OCI-LY7 (cell line): ENCODE measurements around the gene TMEM132A. TPM values are rescaled to one million over a fixed set of nuclear protein-coding genes. Genes with fewer than 3 reads are reported as not detected.

Experiments used
- BruUV-seq: library from RNA; stranded (reverse); fragments of 400-500 nt; replicated peaks from 2 replicates; lab custom pipeline; 2021; lab: Mats Ljungman, UMichigan
- CTCF ChIA-PET: fragments of 300-600 bp; sonication (Branson Sonifier 250); formaldehyde crosslinking; loops from one replicate; lab custom pipeline; 2022; ENCODE audit warnings: antibody characterized with exemption; ENCODE audit not compliant: unreplicated experiment; lab: Charles Lee
- POLR2A ChIA-PET: fragments of 300-600 bp; sonication (Branson Sonifier 250); formaldehyde crosslinking; loops from one replicate; lab custom pipeline; 2022; ENCODE audit warnings: antibody characterized with exemption; lab: Charles Lee
- DNase-seq: peaks from one replicate; pipeline ENCODE4 v3.0.0-alpha.2; 2015; ENCODE audit warnings: low spot score
- H2AFZ ChIP-seq: fragments of 200-600 bp; sonication (generic), shearing (Covaris generic); 2 replicates; pipeline ENCODE4 v1.6.1; 2014; ENCODE audit warnings: mild to moderate bottlenecking, antibody characterized with exemption, low read length, moderate library complexity
- H3K27ac ChIP-seq: fragments of 200-600 bp; sonication (generic); 2 replicates; pipeline ENCODE4 v1.5.1; 2014; ENCODE audit warnings: mixed run types, low read depth, mild to moderate bottlenecking, moderate library complexity, low read length, inconsistent platforms; ENCODE audit not compliant: poor library complexity, severe bottlenecking
- H3K36me3 ChIP-seq: fragments of 200-600 bp; sonication (generic); 2 replicates; pipeline ENCODE4 v1.6.1; 2014; ENCODE audit warnings: mild to moderate bottlenecking, antibody characterized with exemption, low read length, moderate library complexity, mixed read lengths; ENCODE audit not compliant: insufficient read depth
- H3K4me1 ChIP-seq: fragments of 200-600 bp; sonication (generic); 2 replicates; pipeline ENCODE4 v1.5.1; 2014; ENCODE audit warnings: mild to moderate bottlenecking, low read length; ENCODE audit not compliant: insufficient read depth, poor library complexity, severe bottlenecking
- H3K4me2 ChIP-seq: fragments of 200-600 bp; sonication (generic); 2 replicates; pipeline ENCODE4 v1.6.1; 2014; ENCODE audit warnings: mild to moderate bottlenecking, low read length
- H3K4me3 ChIP-seq: fragments of 200-600 bp; sonication (generic); 2 replicates; pipeline ENCODE4 v1.5.1; 2014; ENCODE audit warnings: mild to moderate bottlenecking, low read depth, low read length; ENCODE audit not compliant: poor library complexity, severe bottlenecking
- H3K79me2 ChIP-seq: fragments of 200-600 bp; sonication (generic); 2 replicates; pipeline ENCODE4 v1.6.1; 2016; ENCODE audit warnings: low read depth, mild to moderate bottlenecking, low read length, moderate library complexity, mixed read lengths; ENCODE audit not compliant: insufficient read depth
- H3K9me2 ChIP-seq: fragments of 200-600 bp; sonication (generic); 2 replicates; pipeline ENCODE4 v1.6.1; 2016; ENCODE audit warnings: mild to moderate bottlenecking, low read length, mixed read lengths; ENCODE audit not compliant: insufficient read depth
- H3K9me3 ChIP-seq: fragments of 200-600 bp; sonication (generic); 2 replicates; pipeline ENCODE4 v1.6.1; 2014; ENCODE audit warnings: mild to moderate bottlenecking, mixed run types, low read length, mixed read lengths
- H4K20me1 ChIP-seq: fragments of 200-600 bp; sonication (generic); 2 replicates; pipeline ENCODE4 v1.6.1; 2014; ENCODE audit warnings: mild to moderate bottlenecking, antibody characterized with exemption, low read length, moderate library complexity, mixed read lengths; ENCODE audit not compliant: insufficient read depth
- CTCF ChIP-seq: fragments of 200-600 bp; sonication (generic); conservative IDR thresholded peaks from 2 replicates; pipeline ENCODE4 v1.5.1; 2014; ENCODE audit warnings: mild to moderate bottlenecking, antibody characterized with exemption, low read length, moderate library complexity, mixed read lengths
- EZH2phosphoT487 ChIP-seq: fragments of 200-600 bp; sonication (generic); IDR thresholded peaks from 2 replicates; pipeline ENCODE4 v1.6.1; 2018; ENCODE audit warnings: low read depth, borderline replicate concordance, mild to moderate bottlenecking, mixed run types, antibody characterized with exemption, low read length, moderate library complexity, mixed read lengths
- intact Hi-C: fragments of 100-400 bp; cut with micrococcal nuclease; formaldehyde crosslinking; loops from one replicate; pipeline ENCODE4 v1.10.0; 2022; ENCODE audit not compliant: unreplicated experiment
- total RNA-seq, 2 experiments: library from RNA; depleted of rRNA in 1 of 2; stranded (reverse); fragments of >200 nt in 1 of 2; shearing (Covaris generic) in 1 of 2; gene quantifications; 2 replicates each; pipeline ENCODE4 v1.2.3, GENCODE V29; 2014 to 2022

TMEM132A gene
- total RNA-seq, 2 experiments from 2014 or later, result 5.5 to 8.9 TPM

DNA sequence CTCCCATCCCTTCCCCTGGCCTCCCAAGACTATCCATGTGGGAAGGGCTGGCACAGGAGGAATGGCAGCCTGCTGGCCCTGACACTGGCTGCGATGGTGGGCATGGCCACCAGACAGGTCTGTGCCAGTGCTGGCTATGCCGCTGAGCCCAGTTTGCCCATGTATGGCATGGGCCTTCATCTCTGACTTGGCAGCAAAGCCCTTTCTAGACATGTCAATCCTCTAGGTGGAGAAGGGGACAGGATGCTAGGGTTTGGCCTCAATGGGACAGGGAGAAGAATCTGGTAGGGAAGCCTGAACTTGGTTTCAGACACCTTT lies 48.1 kb upstream of the TMEM132A start:
- H3K4me2 ChIP-seq, result no peak overlapping the region
- CTCF ChIA-PET, result no interaction called here
- H3K36me3 ChIP-seq, result peaks cover 33% of the 10 kb centered on the region
- no peak for DNase-seq
- TF ChIP-seq EZH2phosphoT487 (no peak), CTCF (no peak)
- no peak overlapping the region for H3K4me3 ChIP-seq
- H3K4me1 ChIP-seq, result no peaks in the 10 kb centered on the region
- POLR2A ChIA-PET, result interaction anchor here (0.8 to 2.3 kb wide), 2 partner anchors 10 to 12 kb away, joined by 3 to 7 read pairs; no protein-coding TSS in a partner anchor
- H2AFZ ChIP-seq, result no peak overlapping the region
- H3K9me2 ChIP-seq, result no peaks in the 10 kb centered on the region
- H3K27ac ChIP-seq, result no peak overlapping the region
- no peaks in the 10 kb centered on the region for H3K79me2 ChIP-seq
- BruUV-seq, result no TSS peak
- no peaks in the 10 kb centered on the region for H3K9me3 ChIP-seq
- intact Hi-C loops, result no loop called here
- H4K20me1 ChIP-seq, result no peaks in the 10 kb centered on the region

DNA sequence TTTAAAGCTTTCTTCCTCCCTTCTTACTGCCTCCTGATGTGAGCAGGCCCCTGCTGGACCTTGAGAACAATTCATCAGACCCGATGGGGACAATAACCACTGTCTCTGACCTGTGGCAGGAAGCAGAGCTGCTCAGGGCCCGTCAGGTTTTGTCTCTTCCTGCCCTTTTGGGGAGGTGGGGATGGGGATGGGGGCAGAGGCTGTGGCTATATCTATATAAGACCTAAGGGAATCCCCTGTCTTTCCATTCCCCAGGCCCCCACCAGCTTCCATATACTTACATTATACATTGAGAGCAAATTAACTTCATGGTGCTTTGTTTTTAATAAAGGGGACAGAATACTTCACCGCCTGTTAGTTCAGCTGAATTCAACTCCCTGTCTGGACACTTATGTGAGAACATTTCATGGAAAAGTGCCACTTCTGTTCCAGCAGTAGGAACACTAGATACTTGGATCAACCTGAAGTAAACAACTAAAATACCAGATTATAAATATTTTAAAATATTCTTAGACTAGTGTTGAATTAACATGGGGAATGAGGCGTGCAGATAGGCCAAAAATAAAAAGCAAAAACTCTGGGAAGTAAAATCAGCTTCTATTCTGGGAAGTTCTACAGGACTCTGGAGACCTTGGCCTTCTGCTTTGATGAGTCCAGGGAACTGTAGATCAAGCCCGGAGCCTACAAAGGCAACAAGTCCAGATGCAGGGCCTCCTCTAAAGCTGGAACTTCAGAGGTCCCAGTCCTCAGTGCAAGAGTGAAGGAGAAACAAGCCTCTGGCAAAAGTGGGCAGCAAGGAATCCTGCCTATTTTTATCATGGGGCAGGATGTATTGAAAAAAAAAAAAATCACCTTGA lies 45.8 kb upstream of the TMEM132A start:
- Histone ChIP-seq H3K9me2 (no peaks in the 10 kb centered on the region), H3K9me3 (no peaks in the 10 kb centered on the region), H3K4me2 (no peak overlapping the region), H3K4me3 (no peak overlapping the region), H3K4me1 (no peaks in the 10 kb centered on the region), H3K79me2 (no peaks in the 10 kb centered on the region), H3K36me3 (peaks cover 34% of the 10 kb centered on the region), H4K20me1 (no peaks in the 10 kb centered on the region), H2AFZ (no peak overlapping the region), H3K27ac (no peak overlapping the region)
- no peak for DNase-seq
- ChIA-PET CTCF (no interaction called here), POLR2A (interaction anchor here (1.2 kb wide), 1 partner anchor 10 kb away, joined by 3 read pairs; no protein-coding TSS in a partner anchor)
- intact Hi-C loops, result no loop called here
- TF ChIP-seq CTCF (no peak), EZH2phosphoT487 (no peak)
- no TSS peak for BruUV-seq

- Histone ChIP-seq H3K4me3 (no peak overlapping the region), H3K9me3 (no peaks in the 10 kb centered on the region), H4K20me1 (no peaks in the 10 kb centered on the region), H3K4me2 (no peak overlapping the region), H3K4me1 (no peaks in the 10 kb centered on the region), H3K27ac (no peak overlapping the region), H2AFZ (no peak overlapping the region), H3K36me3 (peaks cover 34% of the 10 kb centered on the region), H3K9me2 (no peaks in the 10 kb centered on the region), H3K79me2 (no peaks in the 10 kb centered on the region)
- no peak for DNase-seq
- intact Hi-C loops, result no loop called here
- BruUV-seq, result no TSS peak
- ChIA-PET CTCF (no interaction called here), POLR2A (no interaction called here)
- TF ChIP-seq EZH2phosphoT487 (no peak), CTCF (no peak)
Measured at GRCh38 chr11:60879104-60879503, 45.2 kb upstream of the TMEM132A start.
